ENCODE data around the gene S100A9.

S100A9 gene

DNA sequence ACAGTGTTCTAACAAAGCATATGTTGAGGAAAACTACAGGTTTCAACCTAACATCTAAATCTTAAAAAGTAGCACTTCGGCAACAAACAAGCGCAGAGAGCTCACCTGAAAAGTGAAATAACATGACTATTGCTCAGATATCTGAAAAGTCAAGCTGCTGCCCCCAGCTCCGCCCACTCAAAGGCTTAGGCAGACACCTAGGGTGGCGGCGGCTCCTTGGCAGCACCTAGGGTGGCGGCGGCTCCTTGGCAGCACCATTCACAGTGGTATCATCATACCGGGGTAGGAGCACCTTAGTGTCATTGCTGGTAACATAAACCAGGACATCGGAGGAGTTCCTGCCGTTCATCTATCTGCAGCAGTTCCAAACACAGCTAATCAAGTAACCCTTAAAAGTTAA, 21.9 kb downstream of the S100A9 start:
- peaks cover 24 to 46% of the 10 kb centered on the region in 2 donors for H3K27me3 Mint-ChIP-seq
- no peak overlapping the region for H3K27ac Mint-ChIP-seq
- peaks cover 7 to 18% of the 10 kb centered on the region in 2 donors for H3K9me3 Mint-ChIP-seq
- DNase-seq (no peak), ATAC-seq (replicated peaks) (no peak)
- peaks cover 0 to 2% of the 10 kb centered on the region in 2 donors for H3K36me3 Mint-ChIP-seq
- H3K4me1 Mint-ChIP-seq = no peaks in the 10 kb centered on the region
- no peak overlapping the region for H3K4me3 Mint-ChIP-seq

DNA sequence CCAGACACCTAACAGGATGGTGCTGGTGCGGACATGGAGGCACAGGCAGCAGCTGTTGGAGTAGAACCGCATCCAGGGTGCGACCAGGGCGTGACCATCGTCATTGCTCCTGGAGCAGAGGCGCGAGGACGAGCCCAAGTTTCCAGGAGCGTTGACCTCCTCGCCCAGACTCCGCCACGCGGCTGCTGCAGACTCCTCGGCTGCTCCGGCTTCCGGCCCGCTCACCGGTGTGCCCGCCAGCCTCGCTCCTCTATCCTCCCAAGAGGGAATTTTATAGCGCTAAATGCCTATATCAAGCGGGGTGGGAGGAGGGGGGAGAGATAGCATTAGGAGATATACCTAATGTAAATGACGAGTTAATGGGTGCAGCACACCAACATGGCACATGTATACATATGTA, 23.1 kb downstream of the S100A9 start:
- DNase-seq (no peak), ATAC-seq (replicated peaks) (no peak)
- Mint-ChIP-seq H3K36me3 (peaks cover 0 to 2% of the 10 kb centered on the region in 2 donors), H3K9me3 (peaks cover 7 to 18% of the 10 kb centered on the region in 2 donors), H3K27me3 (peaks cover 29 to 49% of the 10 kb centered on the region in 2 donors), H3K4me1 (no peaks in the 10 kb centered on the region), H3K4me3 (no peak overlapping the region), H3K27ac (no peak overlapping the region)

DNA sequence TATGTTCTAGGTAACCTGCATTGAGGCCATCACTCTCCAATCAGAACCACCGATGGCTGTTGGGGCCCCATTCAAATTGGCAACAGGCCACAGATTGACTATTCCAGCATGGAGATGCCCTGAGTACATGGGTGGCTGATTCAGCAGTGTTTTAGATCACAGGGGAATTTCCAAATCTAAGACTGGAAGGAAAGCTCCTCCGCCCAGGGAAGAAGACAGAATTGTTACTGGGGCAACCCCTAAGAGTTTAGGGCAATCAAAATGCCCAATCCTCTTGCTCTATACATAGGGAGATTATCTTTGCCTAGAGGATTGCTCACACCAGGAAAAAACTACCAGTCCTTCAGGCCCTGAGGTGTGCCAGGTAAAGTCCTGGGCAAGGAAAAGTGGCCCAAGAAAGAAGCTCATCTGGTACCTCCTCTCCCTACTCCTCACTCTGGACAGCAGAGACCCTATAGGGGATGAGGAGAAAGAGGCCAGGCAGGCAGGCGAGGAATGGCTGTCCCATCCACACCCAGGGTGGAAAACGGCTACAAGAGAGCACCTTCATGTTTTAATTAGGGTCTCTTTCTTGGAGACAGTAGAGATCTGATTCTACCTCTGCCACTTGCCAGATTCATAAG, 27.4 kb downstream of the S100A9 start:
- DNase-seq = no peak
- H3K9me3 Mint-ChIP-seq = peaks cover 7 to 18% of the 10 kb centered on the region in 2 donors
- H3K36me3 Mint-ChIP-seq = peaks cover 0 to 2% of the 10 kb centered on the region in 2 donors
- no peak overlapping the region for H3K27ac Mint-ChIP-seq
- H3K4me1 Mint-ChIP-seq = peaks cover 3 to 5% of the 10 kb centered on the region in 2 donors
- H3K4me3 Mint-ChIP-seq = no peak overlapping the region
- H3K27me3 Mint-ChIP-seq = peaks cover 30 to 38% of the 10 kb centered on the region in 2 donors
- no peak for ATAC-seq (replicated peaks)

DNA sequence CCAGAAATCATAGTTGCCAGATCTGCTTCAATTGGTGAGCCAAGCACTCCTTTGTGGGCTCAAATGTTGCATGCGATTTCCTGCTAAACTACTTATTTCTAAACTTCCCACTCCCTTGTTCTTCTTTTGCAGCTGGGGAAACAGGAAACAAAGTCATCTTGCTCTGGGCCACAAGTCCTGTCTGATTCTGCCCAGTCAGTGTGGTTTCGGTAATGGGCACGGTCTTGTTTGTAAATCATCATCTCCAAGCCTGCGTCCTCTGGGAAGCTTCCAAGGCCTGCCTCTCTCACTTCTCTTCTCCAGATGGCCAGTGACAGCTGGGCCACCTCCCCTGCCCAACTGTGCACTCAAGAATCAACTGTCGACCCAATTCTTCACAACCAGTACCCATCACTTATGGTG, 28.8 kb downstream of the S100A9 start:
- ATAC-seq (replicated peaks) (peak in 1 of 2 donors; percentile 14), DNase-seq (no peak)
- Mint-ChIP-seq H3K9me3 (peaks cover 3 to 13% of the 10 kb centered on the region in 2 donors), H3K36me3 (peaks cover 0 to 2% of the 10 kb centered on the region in 2 donors), H3K4me3 (no peak overlapping the region), H3K27ac (no peak overlapping the region), H3K4me1 (peaks cover 3 to 5% of the 10 kb centered on the region in 2 donors), H3K27me3 (peaks cover 29 to 40% of the 10 kb centered on the region in 2 donors)

DNA sequence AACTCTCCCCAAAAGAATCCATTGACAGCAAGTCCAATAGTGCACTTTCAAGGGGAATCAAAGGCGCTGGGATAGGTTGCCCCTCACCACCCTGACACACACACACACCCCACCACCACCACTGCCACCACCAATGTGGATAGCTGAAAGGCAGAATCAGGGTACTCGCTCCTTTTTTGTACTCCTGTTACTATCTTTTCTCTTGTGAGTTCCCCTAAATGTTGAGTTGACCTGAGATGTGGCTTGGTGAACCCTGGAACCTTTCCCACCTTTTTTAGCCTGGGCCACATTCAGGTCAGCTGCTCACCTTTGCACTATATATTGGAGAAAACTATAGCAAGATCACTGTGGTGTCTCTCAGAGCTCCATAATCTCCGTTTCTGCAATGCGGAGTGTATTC, 29.3 kb downstream of the S100A9 start:
- peaks cover 3 to 5% of the 10 kb centered on the region in 2 donors for H3K4me1 Mint-ChIP-seq
- H3K27me3 Mint-ChIP-seq = peaks cover 24 to 38% of the 10 kb centered on the region in 2 donors
- H3K9me3 Mint-ChIP-seq = peaks cover 0 to 8% of the 10 kb centered on the region in 2 donors
- DNase-seq (no peak), ATAC-seq (replicated peaks) (no peak)
- no peak overlapping the region for H3K27ac Mint-ChIP-seq
- H3K4me3 Mint-ChIP-seq = no peak overlapping the region
- no peaks in the 10 kb centered on the region for H3K36me3 Mint-ChIP-seq

DNA sequence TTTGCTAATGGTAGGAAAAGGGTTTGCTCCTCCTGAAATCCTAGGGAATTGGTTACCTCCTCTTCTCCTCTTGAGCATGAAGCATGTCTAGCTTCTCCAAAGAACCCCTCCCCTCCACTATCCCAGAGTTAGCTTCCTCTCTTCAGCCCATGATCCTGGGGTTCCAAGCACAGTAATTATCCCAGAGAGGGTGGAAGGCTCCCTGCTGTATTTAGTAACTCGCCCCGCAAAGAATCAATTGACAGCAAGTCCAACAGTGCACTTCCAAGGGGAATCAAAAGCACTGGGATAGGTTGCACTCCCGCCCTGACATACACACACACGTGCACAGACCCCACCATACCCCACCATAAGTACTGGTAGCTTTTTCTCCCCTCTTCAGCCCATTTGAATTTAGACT, 30.1 kb downstream of the S100A9 start:
- Mint-ChIP-seq H3K36me3 (no peaks in the 10 kb centered on the region), H3K4me1 (peaks cover 3 to 5% of the 10 kb centered on the region in 2 donors), H3K4me3 (no peak overlapping the region), H3K27me3 (peaks cover 16 to 32% of the 10 kb centered on the region in 2 donors), H3K9me3 (peaks cover 0 to under 1% of the 10 kb centered on the region in 2 donors), H3K27ac (no peak overlapping the region)
- no peak for DNase-seq
- ATAC-seq (replicated peaks) = no peak

DNA sequence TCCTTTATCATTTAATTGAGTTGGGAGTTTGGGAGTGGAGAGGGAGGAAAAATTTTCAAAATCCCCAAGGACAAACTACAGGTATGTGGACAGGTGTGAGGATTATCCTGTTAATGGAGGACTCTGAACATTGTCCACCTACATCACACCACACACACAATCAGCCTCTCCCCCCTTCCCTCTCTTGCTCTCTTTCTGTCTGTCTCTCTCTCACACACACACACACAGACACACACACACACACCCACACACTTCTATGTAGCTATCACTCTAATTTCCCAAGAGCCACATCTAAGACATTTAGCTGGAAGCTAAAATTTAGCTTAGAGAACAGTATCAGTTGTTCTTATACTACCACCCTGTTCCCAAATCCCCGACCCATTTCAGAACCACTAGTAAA, 31.7 kb downstream of the S100A9 start:
- Mint-ChIP-seq H3K27me3 (peaks cover 25 to 38% of the 10 kb centered on the region in 2 donors), H3K9me3 (no peaks in the 10 kb centered on the region), H3K4me1 (peaks cover 3 to 5% of the 10 kb centered on the region in 2 donors), H3K4me3 (no peak overlapping the region), H3K27ac (no peak overlapping the region), H3K36me3 (no peaks in the 10 kb centered on the region)
- DNase-seq (no peak), ATAC-seq (replicated peaks) (no peak)

DNA sequence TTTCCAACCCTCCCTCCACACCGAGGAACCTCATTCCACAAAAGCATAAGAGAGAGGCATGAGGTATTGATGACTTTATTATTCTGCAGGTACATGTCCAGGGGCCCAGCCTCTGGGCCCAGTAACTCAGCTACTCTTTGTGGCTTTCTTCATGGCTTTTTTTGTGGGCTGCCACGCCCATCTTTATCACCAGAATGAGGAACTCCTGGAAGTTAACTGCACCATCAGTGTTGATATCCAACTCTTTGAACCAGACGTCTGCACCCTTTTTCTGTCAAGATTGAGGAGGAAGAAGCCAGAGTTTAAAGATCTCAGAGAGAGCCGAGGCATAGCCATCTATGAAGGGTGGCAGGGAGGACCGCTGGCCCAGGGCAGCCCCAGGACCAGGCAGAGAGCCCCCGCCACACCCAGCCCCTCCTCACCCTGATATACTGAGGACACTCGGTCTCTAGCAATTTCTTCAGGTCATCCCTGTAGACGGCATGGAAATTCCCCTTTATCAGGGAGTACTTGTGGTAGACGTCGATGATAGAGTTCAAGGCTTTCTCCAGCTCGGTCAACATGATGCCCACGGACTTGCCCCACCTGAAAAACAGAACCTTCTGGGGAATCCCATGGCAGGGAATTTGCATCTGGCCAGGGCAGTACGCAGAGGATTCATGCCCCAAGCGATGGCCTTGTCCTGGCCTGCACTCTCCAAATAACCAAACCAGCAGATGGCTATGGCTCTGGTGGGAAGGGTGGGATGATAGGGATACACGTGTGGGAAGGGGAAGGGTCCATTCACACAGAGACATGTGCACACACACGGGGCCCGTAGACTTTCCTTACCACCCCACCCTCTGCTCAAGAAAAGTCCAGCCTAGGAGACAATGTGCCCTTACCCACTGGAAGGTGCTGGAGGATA, 32.6 kb downstream of the S100A9 start:
- no peaks in the 10 kb centered on the region for H3K9me3 Mint-ChIP-seq
- H3K4me3 Mint-ChIP-seq = no peak overlapping the region
- ATAC-seq (replicated peaks) (no peak), DNase-seq (no peak)
- peaks cover 21 to 41% of the 10 kb centered on the region in 2 donors for H3K27me3 Mint-ChIP-seq
- H3K27ac Mint-ChIP-seq = no peak overlapping the region
- peaks cover 4 to 5% of the 10 kb centered on the region in 2 donors for H3K4me1 Mint-ChIP-seq
- H3K36me3 Mint-ChIP-seq = no peaks in the 10 kb centered on the region

DNA sequence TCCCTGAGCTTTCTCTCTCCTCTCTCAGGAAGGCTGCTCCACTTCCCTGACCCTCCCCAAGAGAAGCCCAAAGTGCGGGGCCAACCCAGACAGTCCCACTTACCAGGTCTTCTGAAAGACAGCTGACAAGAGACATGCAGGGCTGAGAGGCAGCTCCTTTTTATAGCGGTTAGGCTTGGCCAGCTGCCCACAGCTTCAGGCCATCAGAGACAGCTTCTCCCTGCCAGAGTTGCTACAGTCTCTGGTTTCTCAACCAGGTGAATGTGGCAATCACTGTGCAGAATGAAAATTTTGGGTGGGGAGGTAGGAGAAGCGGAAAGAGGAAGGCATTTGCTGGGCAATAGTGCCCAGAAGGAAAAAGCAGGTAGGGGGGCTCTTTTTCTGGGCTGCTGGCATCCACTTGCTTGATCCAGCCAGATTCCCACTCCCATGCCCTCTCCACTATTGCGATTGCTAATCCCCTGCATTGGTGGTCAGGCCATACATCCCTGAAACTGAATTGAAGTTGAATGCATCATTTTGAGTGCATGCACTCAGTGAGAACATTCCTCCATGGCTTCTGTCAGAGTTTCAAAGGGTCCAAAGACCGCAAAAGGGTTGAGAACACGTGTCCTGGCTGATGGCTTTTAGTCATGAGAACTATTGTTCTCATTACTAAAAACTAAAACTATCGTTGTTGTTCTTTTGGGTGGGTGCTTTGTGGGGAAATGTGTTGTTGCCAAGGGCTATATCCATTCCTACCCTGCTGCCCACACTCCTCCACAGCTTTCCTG, 33.5 kb downstream of the S100A9 start, which contains the start of gene S100A8:
S100A8 (minus strand) TSS at position 136 of the 773 bp plus-strand sequence. CDS start 538 bp downstream, outside the sequence.
- H3K4me3 Mint-ChIP-seq = no peak within 1 kb of the TSS
- H3K27ac Mint-ChIP-seq = no peak within 1 kb of the TSS
- H3K9me3 Mint-ChIP-seq = no peaks in the 10 kb centered on the region
- DNase-seq = no peak
- peaks cover 4 to 5% of the 10 kb centered on the region in 2 donors for H3K4me1 Mint-ChIP-seq
- ATAC-seq (replicated peaks) = no peak
- H3K36me3 Mint-ChIP-seq = no peaks in the 10 kb centered on the region
- H3K27me3 Mint-ChIP-seq = peaks cover 28 to 46% of the 10 kb centered on the region in 2 donors

DNA sequence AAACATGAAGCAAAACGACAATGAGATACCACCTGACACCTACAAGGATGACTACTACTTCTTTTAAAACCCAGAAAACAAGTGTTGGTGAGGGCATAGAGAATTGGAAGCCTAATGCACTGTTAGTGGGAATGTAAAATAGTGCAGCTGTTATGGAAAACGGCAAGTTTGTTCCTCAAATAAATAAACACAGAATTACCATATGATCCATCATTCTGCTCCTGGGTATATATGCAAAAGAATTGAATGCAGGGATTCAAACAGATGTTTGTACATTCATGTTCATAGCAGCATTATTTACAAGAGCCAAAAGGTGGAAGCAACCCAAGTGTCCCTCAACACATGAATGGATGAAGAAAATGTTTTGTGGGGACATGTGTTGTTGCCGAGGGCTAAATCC, 34.6 kb downstream of the S100A9 start:
- no peak overlapping the region for H3K27ac Mint-ChIP-seq
- peaks cover 0 to 1% of the 10 kb centered on the region in 2 donors for H3K4me1 Mint-ChIP-seq
- no peaks in the 10 kb centered on the region for H3K36me3 Mint-ChIP-seq
- H3K9me3 Mint-ChIP-seq = no peaks in the 10 kb centered on the region
- no peak overlapping the region for H3K4me3 Mint-ChIP-seq
- DNase-seq (no peak), ATAC-seq (replicated peaks) (no peak)
- H3K27me3 Mint-ChIP-seq = peaks cover 27 to 41% of the 10 kb centered on the region in 2 donors

DNA sequence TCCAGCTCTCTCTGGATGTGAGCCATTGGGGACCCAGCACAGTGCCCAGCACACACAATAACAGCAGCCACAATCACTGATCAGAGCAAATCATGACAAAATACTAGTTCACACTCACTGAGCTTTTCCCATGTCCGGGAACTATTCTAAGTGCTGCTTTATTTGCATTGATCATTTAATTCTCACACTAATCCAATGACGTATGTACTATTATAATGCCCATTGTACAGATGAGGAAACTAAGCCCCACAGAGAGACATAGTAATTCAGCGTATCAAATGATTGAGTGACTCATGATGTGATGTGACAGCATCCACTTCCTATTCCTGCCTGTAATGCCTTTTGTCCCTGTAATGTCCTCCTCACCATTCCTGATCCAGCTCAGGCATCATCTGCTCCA, 35.2 kb downstream of the S100A9 start:
- H3K27me3 Mint-ChIP-seq = peaks cover 28 to 44% of the 10 kb centered on the region in 2 donors
- peaks cover 0 to 1% of the 10 kb centered on the region in 2 donors for H3K4me1 Mint-ChIP-seq
- H3K27ac Mint-ChIP-seq = no peak overlapping the region

DNA sequence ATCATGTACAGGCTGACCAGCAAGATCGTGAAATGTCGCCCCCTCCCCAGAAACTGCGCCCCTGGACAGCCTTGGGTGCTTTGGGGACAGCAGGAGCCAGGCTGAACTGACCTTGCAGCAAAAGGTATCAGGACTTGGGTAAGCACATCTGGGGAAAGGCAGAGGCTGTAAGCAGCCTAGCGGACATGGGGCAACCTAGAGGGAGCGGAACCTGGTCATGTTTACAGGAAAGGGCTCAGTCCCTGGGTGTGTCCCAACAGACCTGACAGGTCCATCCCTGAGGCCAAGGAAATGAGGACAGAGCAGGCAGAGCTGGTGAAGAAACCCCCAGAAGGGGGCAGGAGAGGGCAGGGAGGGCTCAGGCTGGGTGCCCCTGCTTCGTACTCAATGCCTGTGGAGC, 36.3 kb downstream of the S100A9 start:
- DNase-seq = no peak
- H3K4me1 Mint-ChIP-seq = peaks cover 0 to 1% of the 10 kb centered on the region in 2 donors
- no peak overlapping the region for H3K27ac Mint-ChIP-seq
- no peaks in the 10 kb centered on the region for H3K36me3 Mint-ChIP-seq
- no peak for ATAC-seq (replicated peaks)
- H3K4me3 Mint-ChIP-seq = no peak overlapping the region
- no peaks in the 10 kb centered on the region for H3K9me3 Mint-ChIP-seq
- H3K27me3 Mint-ChIP-seq = peaks cover 31 to 48% of the 10 kb centered on the region in 2 donors

More for the DNA sequence above, 35.2 kb downstream of the S100A9 start:
- ATAC-seq (replicated peaks) (no peak), DNase-seq (no peak)
- Mint-ChIP-seq H3K4me3 (no peak overlapping the region), H3K9me3 (no peaks in the 10 kb centered on the region), H3K36me3 (no peaks in the 10 kb centered on the region)

DNA sequence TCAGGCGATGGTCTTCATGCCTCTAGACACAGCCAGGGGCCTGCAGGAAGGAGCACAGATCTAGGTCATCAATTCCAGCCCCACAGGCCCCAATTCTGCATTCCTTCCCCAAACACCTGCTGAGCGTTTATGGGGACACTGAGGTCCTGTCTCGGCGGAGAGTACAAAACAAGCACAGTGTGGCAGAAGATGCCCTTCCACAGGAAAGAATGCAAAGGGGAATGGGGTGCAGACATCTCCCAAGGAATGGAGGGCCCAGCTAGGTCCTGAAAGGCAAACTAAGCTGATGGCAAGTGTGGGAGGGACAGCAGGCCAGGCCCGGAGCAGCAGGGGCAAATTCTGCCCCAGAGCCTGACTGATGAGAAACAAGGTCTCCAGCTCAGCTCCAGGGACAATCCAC, 36.7 kb downstream of the S100A9 start:
- no peak for ATAC-seq (replicated peaks)
- Mint-ChIP-seq H3K9me3 (no peaks in the 10 kb centered on the region), H3K36me3 (no peaks in the 10 kb centered on the region), H3K4me3 (no peak overlapping the region), H3K27ac (no peak overlapping the region), H3K4me1 (peaks cover 0 to 1% of the 10 kb centered on the region in 2 donors), H3K27me3 (peaks cover 36 to 53% of the 10 kb centered on the region in 2 donors)
- no peak for DNase-seq

DNA sequence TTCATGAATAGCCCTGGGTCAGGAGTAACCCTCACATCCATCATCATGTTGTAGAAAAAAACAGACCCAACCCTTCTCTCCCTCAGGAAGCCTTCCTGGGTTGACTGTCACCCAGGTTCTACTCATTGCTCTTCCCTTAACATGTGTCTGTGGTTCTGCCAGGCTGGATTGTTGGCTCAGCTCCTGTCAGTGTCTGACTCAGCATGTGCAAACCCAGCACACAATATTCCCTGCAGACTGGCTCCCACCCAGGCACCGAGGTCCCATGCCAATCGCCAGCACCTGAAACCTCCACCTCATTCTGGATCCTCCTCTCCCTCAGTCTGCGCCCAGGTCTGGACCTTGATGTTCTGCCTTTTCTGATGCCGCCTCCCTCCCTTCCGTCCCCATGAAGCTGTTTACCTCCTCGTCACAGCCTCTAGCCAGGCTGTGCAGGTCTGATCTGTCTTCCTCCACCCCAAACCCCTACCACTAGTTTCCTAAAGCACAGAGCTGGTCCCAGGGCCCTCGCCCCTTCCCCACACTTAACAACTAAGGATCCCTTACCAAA, 37.6 kb downstream of the S100A9 start:
- Mint-ChIP-seq H3K4me1 (peaks cover 0 to 1% of the 10 kb centered on the region in 2 donors), H3K36me3 (no peaks in the 10 kb centered on the region), H3K4me3 (no peak overlapping the region), H3K27ac (no peak overlapping the region), H3K9me3 (no peaks in the 10 kb centered on the region), H3K27me3 (peaks cover 42 to 61% of the 10 kb centered on the region in 2 donors)
- DNase-seq = no peak
- no peak for ATAC-seq (replicated peaks)
